HG02870 (cell line): ENCODE measurements around the gene LRRC7.
"Not testable (repeated sequence)": the region's sequence is repeated elsewhere in the genome, so short reads cannot be mapped to it uniquely, and the experiment has no call there.

ENCODE experiments used
- ATAC-seq: cut with Tn5 transposase; IDR thresholded peaks from one replicate; pipeline ENCODE4 v1.9.1; 2021; ENCODE audit warnings: mild to moderate bottlenecking, moderate library complexity; ENCODE audit not compliant: unreplicated experiment

The LRRC7 gene

DNA sequence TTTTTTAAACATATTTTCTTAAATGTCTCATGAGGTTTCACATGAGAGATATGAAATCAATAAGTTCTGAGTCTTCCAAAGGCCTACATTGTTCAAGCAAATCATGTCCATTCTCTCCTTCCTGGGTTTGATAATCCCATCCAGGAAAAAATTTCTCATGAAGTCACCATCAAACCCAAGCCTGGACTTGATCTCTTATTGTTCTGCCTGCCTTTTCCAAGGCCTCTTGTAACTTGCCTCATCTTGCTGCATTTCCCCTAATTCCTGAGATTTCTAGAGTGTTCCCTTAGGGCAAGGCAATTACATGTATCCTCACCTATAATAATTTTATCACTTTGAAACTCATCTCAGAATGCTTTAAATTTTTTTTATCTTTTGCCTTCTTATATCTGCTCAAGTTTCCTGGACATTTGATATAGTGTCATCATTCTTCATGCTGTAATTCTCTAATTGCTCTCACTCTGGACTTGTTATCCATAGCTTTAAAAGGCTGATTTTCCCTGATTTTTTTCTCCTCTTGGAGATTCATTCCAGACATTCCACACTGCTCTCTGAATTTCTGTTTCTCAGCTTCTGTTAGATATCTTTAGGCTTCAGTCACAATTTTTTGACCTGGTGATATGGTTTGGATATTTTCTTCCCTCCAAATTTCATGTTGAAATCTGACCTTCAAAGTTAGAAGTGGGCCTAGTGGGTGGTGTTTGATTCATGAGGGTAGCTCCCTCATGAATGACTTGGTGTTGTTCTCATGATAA is 126.4 kb downstream of the LRRC7 start:
- no peak for ATAC-seq

- no peak for ATAC-seq
Observed at GRCh38 chr1:69697340-69697739, 129.6 kb downstream of the LRRC7 start.

DNA sequence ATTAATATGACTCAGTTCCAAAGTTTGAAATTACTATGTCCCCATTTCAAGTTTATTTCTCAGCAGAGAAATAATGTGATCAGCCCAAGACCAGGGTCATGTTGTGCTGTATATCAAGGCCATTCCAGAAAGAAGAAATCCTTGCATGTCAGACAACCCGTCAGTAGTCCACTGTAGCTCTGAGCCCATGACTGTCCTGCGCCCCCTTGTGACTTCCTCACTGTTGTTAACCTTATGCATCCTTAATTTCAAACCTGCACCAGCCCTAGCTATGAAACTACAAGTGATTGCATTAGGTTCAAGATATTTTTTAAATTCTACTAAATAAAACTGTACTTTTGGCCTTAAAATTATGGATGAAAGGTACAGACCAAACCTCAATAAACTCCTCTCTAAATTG is 133.0 kb downstream of the LRRC7 start:
- ATAC-seq, result no peak

DNA sequence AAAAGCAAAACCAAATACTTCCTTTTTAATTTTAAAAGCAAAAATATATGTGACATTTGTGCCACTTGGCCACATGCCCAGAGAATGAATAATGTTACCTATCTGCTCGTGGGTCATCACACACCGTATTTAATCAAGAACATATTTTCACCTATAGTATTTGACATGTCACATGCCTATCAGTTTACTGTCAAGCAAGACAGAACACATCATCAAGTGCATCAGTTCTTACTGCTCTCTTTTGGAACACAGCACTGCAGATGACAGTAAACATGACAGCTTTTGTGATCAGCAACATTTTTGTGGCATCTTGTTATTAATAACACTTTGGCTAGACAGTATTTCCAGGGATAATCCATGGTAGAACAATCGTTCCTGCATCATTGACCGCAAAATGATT is 134.4 kb downstream of the LRRC7 start:
- no peak for ATAC-seq

DNA sequence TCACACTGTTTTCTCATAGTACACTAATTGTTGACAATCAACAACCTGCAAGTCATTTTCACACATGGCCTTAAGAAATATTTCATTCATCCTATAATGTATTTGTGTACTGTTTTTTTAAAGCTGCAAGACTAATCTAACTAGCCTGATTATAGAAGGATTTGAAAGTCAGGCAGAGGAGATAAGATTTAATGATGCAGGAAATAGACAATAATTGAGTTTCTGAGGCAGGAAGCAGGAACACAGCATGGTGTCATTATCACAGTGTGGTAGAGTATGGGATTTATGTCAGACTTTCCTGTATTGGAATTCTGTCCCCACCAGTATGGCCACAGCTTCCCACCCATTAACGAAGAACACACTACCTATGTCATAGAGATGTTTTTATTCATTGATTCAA is 138.8 kb downstream of the LRRC7 start:
- no peak for ATAC-seq

DNA sequence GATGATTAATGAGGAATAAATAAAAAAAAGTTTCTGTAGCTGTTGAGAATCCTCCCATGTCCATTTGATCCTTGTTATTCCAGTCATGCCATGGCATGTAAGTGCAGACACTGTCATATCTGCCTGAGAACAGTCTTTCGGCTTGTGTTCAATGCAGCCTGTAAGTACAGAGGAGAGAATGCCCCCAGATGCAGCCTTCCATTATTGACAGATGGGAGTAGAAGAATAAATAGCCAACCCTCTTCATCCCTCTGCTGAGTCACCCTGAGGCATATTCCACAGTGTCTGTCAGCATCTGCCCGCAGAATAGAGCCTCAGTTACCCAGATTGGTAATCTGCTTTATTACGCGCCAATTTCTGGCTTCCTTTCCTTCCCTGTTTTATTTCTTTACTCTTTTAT is 139.4 kb downstream of the LRRC7 start:
- ATAC-seq, result no peak

- no peak for ATAC-seq
Observed at GRCh38 chr1:69710484-69711189, 142.9 kb downstream of the LRRC7 start.

GRCh38 chr1:69711190-69711930 is 143.6 kb downstream of the LRRC7 start:
- ATAC-seq, result no peak

DNA sequence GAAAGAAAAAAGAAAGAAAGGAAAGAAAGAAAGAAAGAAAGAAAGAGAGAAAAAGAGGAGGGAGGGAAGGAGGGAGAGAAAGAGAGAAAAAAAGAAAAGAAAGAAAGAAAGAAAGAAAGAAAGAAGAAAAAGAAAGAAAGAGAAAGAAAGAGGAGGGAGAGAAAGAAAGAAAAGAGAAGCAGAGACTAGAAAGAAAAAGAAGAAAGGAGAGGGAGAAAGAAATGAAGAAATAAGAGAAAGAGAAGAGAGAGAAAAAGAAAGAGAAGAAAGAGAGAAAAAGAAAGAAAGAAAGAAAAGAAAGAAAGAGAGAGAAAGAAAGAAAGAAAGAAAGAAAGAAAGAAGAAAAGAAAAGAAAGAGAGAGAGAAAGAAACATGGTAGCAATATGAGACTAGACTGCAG is 150.1 kb downstream of the LRRC7 start:
- not testable (repeated sequence) for ATAC-seq

DNA sequence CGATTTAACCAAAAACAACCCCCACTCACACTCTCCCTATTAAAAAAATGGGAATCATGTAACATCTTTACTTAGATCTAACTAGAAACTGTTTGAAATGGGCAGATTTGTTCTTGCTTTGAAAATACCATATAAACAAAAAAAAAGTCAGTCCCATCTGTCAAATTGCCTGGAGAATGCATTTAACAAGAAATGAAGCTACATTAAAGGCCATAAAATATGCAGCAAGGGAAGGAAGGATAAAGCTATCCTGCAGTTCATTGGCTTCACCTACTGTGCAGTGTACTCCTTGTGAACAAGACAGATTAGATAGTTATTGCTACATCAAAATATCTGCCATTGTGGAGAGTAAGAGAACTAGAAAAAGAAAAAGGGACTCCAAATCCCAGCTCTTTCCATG is 160.5 kb downstream of the LRRC7 start:
- ATAC-seq, result no peak

DNA sequence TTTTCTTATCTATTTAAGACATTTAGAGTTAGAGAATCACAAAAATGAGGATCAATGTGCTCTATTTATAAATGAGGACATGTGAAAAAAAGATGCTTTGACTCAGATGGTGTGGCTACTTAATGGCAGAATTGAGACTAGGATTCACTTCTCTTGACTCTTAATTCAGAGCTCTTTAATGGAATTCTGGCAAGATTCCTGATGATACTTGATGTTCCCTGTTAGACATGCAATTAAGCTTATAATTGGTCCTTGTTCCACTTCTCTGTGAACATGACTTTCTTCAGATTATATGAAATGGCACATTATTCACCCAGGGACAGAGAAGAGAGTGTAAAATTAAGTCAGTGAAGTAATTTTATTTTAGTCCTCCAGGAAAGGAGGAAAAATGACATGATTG is 165.3 kb downstream of the LRRC7 start:
- ATAC-seq, result no peak

DNA sequence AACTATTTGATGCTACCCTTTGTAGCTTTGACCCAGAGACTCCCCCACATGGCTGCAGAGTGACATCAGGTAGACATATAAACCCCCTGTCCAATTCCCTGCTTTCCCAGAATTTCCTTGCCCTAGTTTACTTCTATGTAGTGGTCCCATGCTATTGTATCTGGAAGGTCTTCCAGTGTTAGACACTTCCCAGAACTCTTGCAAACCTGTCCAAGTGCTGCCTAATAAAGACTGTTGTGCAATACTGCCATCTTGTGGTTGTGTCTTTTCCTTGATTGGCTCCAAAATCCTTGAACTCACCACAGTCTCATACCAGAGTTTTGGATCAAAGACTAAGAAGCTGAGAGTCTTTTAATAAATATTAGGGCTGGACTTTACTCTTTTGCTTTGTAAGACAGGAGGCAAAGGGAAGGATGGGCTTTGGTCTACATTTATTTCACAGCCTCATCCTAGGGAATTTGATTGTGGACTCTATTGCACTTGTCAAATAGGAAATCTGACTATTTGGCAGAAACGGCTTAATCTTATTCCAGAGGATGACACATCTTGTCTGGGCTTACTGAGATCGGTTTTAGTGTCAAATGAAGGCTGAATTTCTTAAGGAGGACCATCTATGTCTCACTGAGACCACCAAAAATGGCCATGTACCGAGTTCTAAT is 169.9 kb downstream of the LRRC7 start:
- no peak for ATAC-seq

DNA sequence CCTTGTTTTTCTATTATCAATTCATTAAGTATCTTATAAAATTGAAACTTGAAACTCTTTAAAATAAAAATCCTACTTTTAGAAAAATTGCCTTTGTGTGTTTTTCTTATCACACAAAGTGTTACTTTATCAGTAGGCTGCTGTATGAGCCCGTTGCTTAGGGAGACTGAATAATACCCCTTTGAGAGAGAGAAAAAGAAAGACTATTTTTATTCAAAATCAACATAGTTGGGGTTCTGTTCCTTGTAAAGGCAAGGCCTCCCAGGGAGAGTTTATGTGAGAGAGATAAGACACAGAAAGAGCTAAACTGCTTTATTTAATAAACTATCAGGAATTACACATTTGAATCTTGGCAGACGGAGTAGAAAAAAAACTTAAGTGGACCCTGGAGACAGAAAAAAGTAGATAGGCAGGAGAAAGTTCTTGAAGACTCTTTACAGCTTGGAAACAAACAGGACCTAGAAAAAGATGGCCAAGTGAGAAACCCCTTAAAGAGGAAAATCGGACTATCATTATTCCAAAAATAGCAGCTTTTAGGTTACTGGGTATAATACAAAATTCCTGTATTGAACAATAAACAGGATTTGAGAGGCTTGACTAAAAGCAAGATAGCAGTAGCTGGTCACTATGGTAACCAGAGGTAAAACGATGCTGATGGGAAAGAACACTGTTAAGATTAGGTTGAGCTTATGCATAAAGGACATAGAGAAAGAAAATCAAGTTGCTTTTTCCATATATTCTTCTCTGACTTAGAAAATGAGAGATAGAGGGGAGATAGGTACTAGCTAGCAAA is 170.9 kb downstream of the LRRC7 start:
- ATAC-seq, result no peak

GRCh38 chr1:69739251-69739605 is 171.5 kb downstream of the LRRC7 start:
- ATAC-seq, result no peak

GRCh38 chr1:69743146-69743545 is 175.4 kb downstream of the LRRC7 start:
- ATAC-seq, result no peak

- no peak for ATAC-seq
Observed at GRCh38 chr1:69744381-69744780, 176.7 kb downstream of the LRRC7 start.

DNA sequence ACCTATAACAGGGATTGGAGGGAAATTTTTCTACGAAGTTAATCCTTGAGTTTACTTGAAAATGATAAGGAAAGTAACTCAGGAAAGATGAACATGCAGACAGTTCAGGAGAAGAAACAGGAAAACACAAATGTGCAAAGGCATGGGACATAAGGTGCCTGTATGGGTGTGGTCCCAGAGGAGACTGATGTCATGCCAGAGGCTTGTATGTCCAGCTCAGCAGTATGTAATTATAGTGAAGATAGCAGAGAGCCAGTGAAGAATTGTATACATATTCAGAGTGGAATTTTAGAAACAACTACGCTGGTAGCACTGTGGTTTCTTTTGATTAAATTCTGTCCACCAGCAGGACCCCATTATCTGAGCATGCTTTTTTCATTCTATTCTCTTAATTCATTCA is 179.5 kb downstream of the LRRC7 start:
- ATAC-seq, result no peak

GRCh38 chr1:69750638-69751037 is 182.9 kb downstream of the LRRC7 start:
- ATAC-seq, result no peak

DNA sequence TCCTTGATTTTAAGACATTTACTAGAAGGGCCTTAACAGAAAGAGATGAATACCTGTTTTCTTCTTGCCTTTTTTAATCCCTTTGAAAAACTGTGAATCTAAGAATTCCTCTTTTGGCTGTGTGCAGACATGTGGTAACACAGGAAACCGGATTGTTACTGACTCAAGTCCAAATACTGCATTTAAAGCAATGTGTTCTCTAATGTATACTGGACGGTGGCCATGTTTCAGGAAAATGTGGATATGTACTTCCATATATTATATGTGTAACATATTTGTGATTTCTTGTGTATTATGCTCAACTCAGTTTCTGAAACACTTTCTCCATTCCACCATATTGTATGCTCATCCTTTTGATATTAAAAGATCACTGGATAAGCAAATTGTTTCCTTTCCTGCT is 185.1 kb downstream of the LRRC7 start:
- ATAC-seq, result no peak

- no peak for ATAC-seq
Observed at GRCh38 chr1:69754521-69754920, 186.8 kb downstream of the LRRC7 start.

DNA sequence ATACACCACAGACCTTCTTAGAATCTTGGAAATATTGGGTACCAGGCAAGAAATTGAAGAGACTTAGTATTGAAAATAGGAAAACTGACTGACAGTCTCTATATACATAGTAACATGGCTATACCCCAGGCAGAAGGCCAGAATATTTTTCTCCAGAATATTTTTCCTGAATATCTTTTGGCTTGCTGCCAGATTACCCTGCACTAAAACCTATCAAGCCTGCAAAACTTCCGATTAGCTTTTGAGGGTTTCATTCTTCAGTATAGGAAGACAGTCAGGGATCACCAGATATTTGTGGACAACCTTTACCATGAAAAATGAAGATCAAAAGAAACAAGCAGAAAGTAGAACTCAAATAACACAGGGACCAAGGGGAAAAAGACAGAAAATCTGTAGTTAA is 187.9 kb downstream of the LRRC7 start:
- ATAC-seq, result no peak
